H1 (cell line): ENCODE data around the gene PALM3.

ENCODE experiments used
- BRCA1 ChIP-seq: IDR thresholded peaks from 2 replicates; pipeline ENCODE4 v1.6.1; 2012; ENCODE audit warnings: low read depth, low read length, improper control_type of control experiment
- CTCF ChIP-seq, 3 experiments: IDR thresholded peaks; 1 replicate in 2 of 3; 2 replicates in 1 of 3; pipeline versions ENCODE4 v1.5.1 to v1.6.1; 2011; ENCODE audit warnings: low read length in 3 of 3, mild to moderate bottlenecking in 3 of 3, inconsistent platforms in 2 of 3, low read depth in 1 of 3, moderate library complexity in 1 of 3; ENCODE audit not compliant: insufficient read depth in 1 of 3; ENCODE audit errors: control extremely low read depth in 1 of 3
- EP300 ChIP-seq, 2 experiments: IDR thresholded peaks; 1 replicate in 1 of 2; 2 replicates in 1 of 2; pipeline ENCODE4 v1.6.1; 2011 to 2012; ENCODE audit warnings: low read depth in 2 of 2, low read length in 2 of 2, mild to moderate bottlenecking in 2 of 2, borderline replicate concordance in 1 of 2, inconsistent platforms in 1 of 2, moderate library complexity in 1 of 2
- KDM1A ChIP-seq: fragments of 200-600, 300-600 bp; sonication (generic); IDR thresholded peaks from 2 replicates; pipeline ENCODE4 v1.7.1; 2016; ENCODE audit warnings: mild to moderate bottlenecking, low read length, borderline replicate concordance
- POLR2A ChIP-seq, 2 experiments: IDR thresholded peaks; 1 replicate in 1 of 2; 2 replicates in 1 of 2; pipeline ENCODE4 v1.6.1; 2011; ENCODE audit warnings: low read depth in 2 of 2, low read length in 2 of 2, mild to moderate bottlenecking in 2 of 2; ENCODE audit errors: control extremely low read depth in 1 of 2
- SP1 ChIP-seq: IDR thresholded peaks from 2 replicates; pipeline ENCODE4 v1.6.1; 2011; ENCODE audit warnings: low read depth, low read length
- SRF ChIP-seq: IDR thresholded peaks from 2 replicates; pipeline ENCODE4 v1.6.1; 2011; ENCODE audit warnings: mild to moderate bottlenecking, low read depth, low read length, moderate library complexity
- TCF12 ChIP-seq: IDR thresholded peaks from 2 replicates; pipeline ENCODE4 v1.6.1; 2011; ENCODE audit warnings: low read depth, mild to moderate bottlenecking, low read length

- TF ChIP-seq CTCF (IDR thresholded peaks at IDR 0.05; ENCODE audit: control extremely low read depth in 1 of 3, insufficient read depth in 1 of 3, low read depth in 1 of 3, low read length in 3 of 3): no peak
- TF ChIP-seq BRCA1: no peak
- TF ChIP-seq POLR2A (IDR thresholded peaks at IDR 0.05; ENCODE audit: control extremely low read depth in 1 of 2, low read depth in 2 of 2, low read length in 2 of 2): no peak
- TF ChIP-seq EP300 (IDR thresholded peaks at IDR 0.05; ENCODE audit: borderline replicate concordance in 1 of 2, low read depth in 2 of 2, low read length in 2 of 2): no peak
- no peak for TF ChIP-seq SRF
- TF ChIP-seq TCF12: no peak
- no peak for TF ChIP-seq KDM1A
- TF ChIP-seq SP1: no peak
Measured at GRCh38 chr19:14073925-14074838, 12.3 kb upstream of the PALM3 start.
